Suprapubic skin (tissue), 4 donors: ENCODE measurements around the gene ZFP64. TPM values are rescaled to one million over a fixed set of nuclear protein-coding genes. Genes with fewer than 3 reads are reported as not detected.
"Not testable (repeated sequence)": the region's sequence is repeated elsewhere in the genome, so short reads cannot be mapped to it uniquely, and the experiment has no call there.

Experiments used
- DNase-seq, 2 donors: peaks; one replicate each; pipeline ENCODE4 v3.0.0-alpha.2; 2019; ENCODE audit warnings: low spot score in 2 of 2
- H3K27ac ChIP-seq: fragments of 200-600 bp; sonication (generic); one replicate; pipeline ENCODE4 v1.5.1; 2019
- H3K27me3 ChIP-seq: fragments of 200-600 bp; sonication (generic); one replicate; pipeline ENCODE4 v1.5.1; 2019
- H3K36me3 ChIP-seq: fragments of 200-600 bp; sonication (generic); one replicate; pipeline ENCODE4 v1.5.1; 2019
- H3K4me1 ChIP-seq: fragments of 200-600 bp; sonication (generic); one replicate; pipeline ENCODE4 v1.5.1; 2019
- H3K4me3 ChIP-seq: fragments of 200-600 bp; sonication (generic); one replicate; pipeline ENCODE4 v1.5.1; 2019; ENCODE audit warnings: mild to moderate bottlenecking
- H3K9me3 ChIP-seq: fragments of 200-600 bp; sonication (generic); one replicate; pipeline ENCODE4 v1.5.1; 2019
- EP300 ChIP-seq: sonication (generic); formaldehyde crosslinking; IDR thresholded peaks from one replicate; pipeline ENCODE4 v1.6.1; 2017; ENCODE audit warnings: antibody characterized with exemption
- POLR2A ChIP-seq, 2 donors: fragments of 450-650 bp; IDR thresholded peaks; one replicate each; pipeline ENCODE4 v1.6.1; 2017; ENCODE audit warnings: antibody characterized with exemption in 2 of 2, mild to moderate bottlenecking in 2 of 2, moderate library complexity in 2 of 2
- POLR2AphosphoS5 ChIP-seq, 3 donors: sonication (generic); formaldehyde crosslinking; IDR thresholded peaks; one replicate each; pipeline ENCODE4 v1.6.1; 2017; ENCODE audit warnings: antibody characterized with exemption in 3 of 3
- WGBS: methylation state at CpG from one replicate; pipeline ENCODE4 v1.1.5; 2018; 5-methylcytosine and 5-hydroxymethylcytosine counted together
- total RNA-seq, 4 donors: library from RNA; depleted of rRNA; stranded (reverse); fragments of >200 nt; gene quantifications; one replicate each; pipeline ENCODE4 v1.1.0, GENCODE V29; 2016
- TF ChIP-seq, protein P1 (sequence below), 2 donors: fragments of 200-600 bp in 1 of 2; fragments of 450-650 bp in 1 of 2; sonication (generic) in 1 of 2; IDR thresholded peaks; one replicate each; pipeline ENCODE4 v1.5.1; 2016 to 2019; ENCODE audit warnings: antibody characterized with exemption in 2 of 2, mild to moderate bottlenecking in 1 of 2, moderate library complexity in 1 of 2

The ZFP64 gene
- total RNA-seq, 4 donors from 2014 or later: 25.1 to 33.8 (median 28.2) TPM

- no peak overlapping the region for H3K27ac ChIP-seq
- no peaks in the 10 kb centered on the region for H3K36me3 ChIP-seq
- no peak for DNase-seq
- H3K9me3 ChIP-seq: no peaks in the 10 kb centered on the region
- H3K27me3 ChIP-seq: no peaks in the 10 kb centered on the region
- WGBS: 94% methylated on average over 4 of the region's 4 CpGs
- H3K4me3 ChIP-seq: no peak overlapping the region
- H3K4me1 ChIP-seq: no peaks in the 10 kb centered on the region
- TF ChIP-seq POLR2AphosphoS5 (IDR thresholded peaks at IDR 0.05) (no peak), EP300 (no peak), POLR2A (IDR thresholded peaks at IDR 0.05) (no peak)
- TF ChIP-seq, protein P1, sequence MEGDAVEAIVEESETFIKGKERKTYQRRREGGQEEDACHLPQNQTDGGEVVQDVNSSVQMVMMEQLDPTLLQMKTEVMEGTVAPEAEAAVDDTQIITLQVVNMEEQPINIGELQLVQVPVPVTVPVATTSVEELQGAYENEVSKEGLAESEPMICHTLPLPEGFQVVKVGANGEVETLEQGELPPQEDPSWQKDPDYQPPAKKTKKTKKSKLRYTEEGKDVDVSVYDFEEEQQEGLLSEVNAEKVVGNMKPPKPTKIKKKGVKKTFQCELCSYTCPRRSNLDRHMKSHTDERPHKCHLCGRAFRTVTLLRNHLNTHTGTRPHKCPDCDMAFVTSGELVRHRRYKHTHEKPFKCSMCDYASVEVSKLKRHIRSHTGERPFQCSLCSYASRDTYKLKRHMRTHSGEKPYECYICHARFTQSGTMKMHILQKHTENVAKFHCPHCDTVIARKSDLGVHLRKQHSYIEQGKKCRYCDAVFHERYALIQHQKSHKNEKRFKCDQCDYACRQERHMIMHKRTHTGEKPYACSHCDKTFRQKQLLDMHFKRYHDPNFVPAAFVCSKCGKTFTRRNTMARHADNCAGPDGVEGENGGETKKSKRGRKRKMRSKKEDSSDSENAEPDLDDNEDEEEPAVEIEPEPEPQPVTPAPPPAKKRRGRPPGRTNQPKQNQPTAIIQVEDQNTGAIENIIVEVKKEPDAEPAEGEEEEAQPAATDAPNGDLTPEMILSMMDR (IDR thresholded peaks at IDR 0.05): no peak
Observed at GRCh38 chr20:52137850-52138249, 53.7 kb downstream of the ZFP64 start.

GRCh38 chr20:52133714-52134113, 57.9 kb downstream of the ZFP64 start:
- not testable (repeated sequence) for DNase-seq, H3K9me3 ChIP-seq

GRCh38 chr20:52132337-52132736, 59.2 kb downstream of the ZFP64 start:
- 91% methylated on average over 3 of the region's 3 CpGs for WGBS
- TF ChIP-seq, protein P1 (IDR thresholded peaks at IDR 0.05): no peak
- TF ChIP-seq EP300: no peak
- no peak for TF ChIP-seq POLR2A (IDR thresholded peaks at IDR 0.05)
- no peak for TF ChIP-seq POLR2AphosphoS5 (IDR thresholded peaks at IDR 0.05)
- H3K9me3 ChIP-seq: no peaks in the 10 kb centered on the region
- H3K4me1 ChIP-seq: no peaks in the 10 kb centered on the region
- H3K36me3 ChIP-seq: no peaks in the 10 kb centered on the region
- no peak for DNase-seq
- H3K4me3 ChIP-seq: no peak overlapping the region
- no peaks in the 10 kb centered on the region for H3K27me3 ChIP-seq
- no peak overlapping the region for H3K27ac ChIP-seq

More at GRCh38 chr20:52133714-52134113, 57.9 kb downstream of the ZFP64 start:
- H3K36me3 ChIP-seq, H3K4me3 ChIP-seq, H3K4me1 ChIP-seq, H3K27me3 ChIP-seq, H3K27ac ChIP-seq: not testable (repeated sequence)
- 94% methylated on average over 2 of the region's 2 CpGs for WGBS

- no peak for DNase-seq
- Histone ChIP-seq H3K27ac (no peak overlapping the region), H3K9me3 (no peaks in the 10 kb centered on the region), H3K27me3 (no peaks in the 10 kb centered on the region), H3K4me3 (no peak overlapping the region), H3K36me3 (no peaks in the 10 kb centered on the region), H3K4me1 (no peaks in the 10 kb centered on the region)
- 95% methylated on average over 1 of the region's 1 CpG for WGBS
- TF ChIP-seq, protein P1 (IDR thresholded peaks at IDR 0.05): no peak
- TF ChIP-seq POLR2A (IDR thresholded peaks at IDR 0.05): no peak
- no peak for TF ChIP-seq EP300
- no peak for TF ChIP-seq POLR2AphosphoS5 (IDR thresholded peaks at IDR 0.05)
Observed at GRCh38 chr20:52131048-52131643, 60.4 kb downstream of the ZFP64 start.

DNA sequence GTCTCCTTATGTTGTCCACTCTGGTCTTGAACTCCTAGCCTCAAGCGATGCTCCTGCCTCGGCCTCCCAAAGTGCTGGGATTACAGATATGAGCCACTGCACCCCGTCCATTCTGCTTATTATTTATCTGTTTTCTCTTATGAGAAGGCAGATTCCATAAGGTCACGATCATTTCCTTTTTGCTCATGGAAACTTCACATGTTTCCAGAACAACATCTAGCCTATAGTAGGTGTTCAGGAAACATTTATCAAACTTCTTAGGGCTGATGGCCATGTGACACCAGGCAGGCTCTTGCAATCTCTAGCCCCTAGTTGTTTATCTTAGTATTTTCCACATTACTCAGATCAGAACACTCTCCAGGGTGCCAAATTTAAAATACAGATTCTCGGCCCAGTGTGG, 61.2 kb downstream of the ZFP64 start:
- TF ChIP-seq POLR2AphosphoS5 (IDR thresholded peaks at IDR 0.05) (no peak), POLR2A (IDR thresholded peaks at IDR 0.05) (no peak), EP300 (no peak)
- TF ChIP-seq, protein P1 (IDR thresholded peaks at IDR 0.05): no peak
- WGBS: 98% methylated on average over 5 of the region's 5 CpGs
- H3K4me3 ChIP-seq: no peak overlapping the region
- no peak overlapping the region for H3K27ac ChIP-seq
- no peaks in the 10 kb centered on the region for H3K9me3 ChIP-seq
- no peak for DNase-seq
- no peaks in the 10 kb centered on the region for H3K36me3 ChIP-seq
- H3K4me1 ChIP-seq: no peaks in the 10 kb centered on the region
- no peaks in the 10 kb centered on the region for H3K27me3 ChIP-seq

GRCh38 chr20:52129611-52130010, 62.0 kb downstream of the ZFP64 start:
- Histone ChIP-seq H3K4me1 (no peaks in the 10 kb centered on the region), H3K27ac (no peak overlapping the region), H3K4me3 (no peak overlapping the region), H3K36me3 (no peaks in the 10 kb centered on the region), H3K9me3 (no peaks in the 10 kb centered on the region), H3K27me3 (no peaks in the 10 kb centered on the region)
- TF ChIP-seq POLR2A (IDR thresholded peaks at IDR 0.05) (no peak), POLR2AphosphoS5 (IDR thresholded peaks at IDR 0.05) (no peak)
- WGBS: 86% methylated on average over 5 of the region's 5 CpGs
- DNase-seq: no peak
